Measurements from ENCODE around the gene NPHP4.
"Not testable (repeated sequence)": the region's sequence is repeated elsewhere in the genome, so short reads cannot be mapped to it uniquely, and the experiment has no call there.

Gene NPHP4

DNA sequence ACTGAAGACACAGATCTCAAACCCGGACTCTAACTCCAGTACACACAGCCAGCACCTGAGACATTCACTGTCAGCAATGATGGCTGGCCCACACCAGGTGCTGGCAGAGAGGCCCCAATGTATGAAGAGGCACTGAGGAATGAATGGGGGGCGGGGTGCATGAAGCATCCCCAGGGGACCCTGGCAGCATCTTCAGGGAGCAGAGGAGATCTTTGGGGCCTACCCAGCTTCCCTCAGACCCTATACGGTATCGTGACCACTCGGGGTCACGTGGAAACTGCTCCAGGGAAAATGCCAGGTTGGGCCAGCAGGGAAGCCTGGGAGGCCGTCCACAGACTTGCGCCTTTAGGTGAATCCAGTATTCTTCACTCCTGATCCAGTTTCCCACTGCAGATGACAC, 84.3 kb downstream of the NPHP4 start:
- DNase-seq, result no peak

DNA sequence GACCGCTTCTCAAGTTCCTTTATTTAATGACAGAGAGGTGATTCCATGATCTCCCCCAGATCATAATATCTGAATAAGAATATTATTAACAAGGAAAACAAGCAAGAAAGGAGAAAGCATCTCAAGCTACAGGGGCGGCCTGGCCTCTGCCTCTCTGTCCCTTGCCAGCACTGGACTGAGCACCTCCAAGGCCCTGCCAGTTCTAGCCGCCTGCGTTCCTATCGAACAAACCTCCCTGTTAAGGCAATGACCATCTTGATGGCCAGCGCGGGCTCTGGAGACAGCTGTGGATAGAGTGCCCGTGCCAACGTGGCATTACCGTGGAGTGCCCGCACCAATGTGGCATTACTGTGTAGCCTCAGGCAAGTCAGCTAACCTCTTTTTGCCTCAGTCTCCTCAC, 84.8 kb downstream of the NPHP4 start:
- DNase-seq, result no peak

DNA sequence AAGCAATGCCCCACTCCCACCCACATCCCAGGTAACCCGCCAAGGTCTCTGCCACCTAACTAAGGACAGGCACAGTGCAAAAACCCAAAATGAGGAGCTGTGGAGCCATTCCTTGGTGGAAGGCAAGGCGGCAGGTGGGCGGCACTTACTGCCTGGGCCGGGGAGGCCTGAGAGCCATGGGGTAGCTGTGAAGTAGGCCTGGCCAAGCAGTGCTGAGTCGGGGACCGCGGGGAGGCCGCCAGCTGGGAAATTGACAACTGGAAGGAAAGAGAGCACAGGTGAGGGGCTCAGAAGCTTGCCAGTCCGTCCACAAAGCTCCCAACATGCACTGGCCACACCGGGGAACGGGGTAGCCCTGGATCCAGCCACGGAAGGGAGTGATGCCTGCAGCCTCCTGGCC, 85.3 kb downstream of the NPHP4 start:
- no peak for DNase-seq

DNA sequence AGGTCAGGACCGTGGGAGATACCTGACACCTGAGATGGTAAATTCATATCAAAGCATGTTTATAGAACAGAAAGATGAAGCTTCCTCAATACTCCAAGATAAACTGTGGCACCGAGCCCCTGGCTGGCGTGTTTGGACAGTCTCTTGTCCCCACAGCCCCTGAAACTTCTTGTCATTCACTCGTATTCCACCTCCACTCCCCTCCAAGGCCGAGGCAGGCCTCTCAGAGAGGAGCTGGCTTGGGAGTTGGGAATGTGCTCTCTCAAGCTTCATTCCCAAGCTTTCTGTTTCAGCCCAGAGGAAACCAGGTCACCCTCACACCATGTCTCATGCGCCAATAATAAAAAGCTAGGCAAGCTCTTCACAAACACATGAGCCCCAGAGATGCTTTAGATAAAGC, 86.1 kb downstream of the NPHP4 start:
- DNase-seq, result no peak

DNA sequence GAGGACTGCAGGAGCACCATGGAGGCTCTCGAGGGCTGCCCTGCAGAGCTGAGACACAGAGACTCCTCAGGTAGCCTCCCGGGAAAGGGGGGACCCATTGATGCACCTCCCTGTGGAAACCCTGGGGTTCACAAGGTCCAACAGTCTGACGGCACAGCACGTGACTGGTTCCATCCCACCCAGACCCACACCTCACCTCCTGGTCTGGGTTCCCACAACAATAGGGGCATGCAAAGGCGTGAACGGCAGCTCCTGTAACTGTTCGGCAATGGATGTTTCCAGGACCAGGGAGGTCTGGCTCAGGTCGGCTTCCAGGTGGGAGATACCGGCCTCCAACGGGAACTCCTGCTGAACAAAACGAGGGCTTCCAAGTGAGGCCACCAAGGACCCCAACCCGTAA, 86.8 kb downstream of the NPHP4 start:
- no peak for DNase-seq

DNA sequence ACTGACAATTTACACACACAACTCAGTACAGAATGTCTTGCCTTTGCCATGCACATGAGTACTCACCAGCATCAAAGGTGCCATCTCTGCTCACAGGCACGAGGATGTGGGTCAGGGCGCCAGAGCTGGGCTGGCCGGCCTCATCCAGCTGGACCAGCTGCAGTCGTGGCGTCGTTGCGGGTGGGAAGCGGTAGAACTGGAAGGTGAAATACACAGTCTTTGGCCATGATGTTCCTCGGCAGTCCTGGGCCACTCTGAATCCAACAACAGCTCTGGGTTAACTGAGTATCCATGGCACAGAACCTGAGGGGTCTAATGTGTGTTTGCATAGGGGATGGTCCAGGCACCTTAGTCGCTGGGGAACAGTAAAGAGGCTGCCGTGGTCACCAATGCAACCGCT, 87.7 kb downstream of the NPHP4 start:
- DNase-seq, result no peak

DNA sequence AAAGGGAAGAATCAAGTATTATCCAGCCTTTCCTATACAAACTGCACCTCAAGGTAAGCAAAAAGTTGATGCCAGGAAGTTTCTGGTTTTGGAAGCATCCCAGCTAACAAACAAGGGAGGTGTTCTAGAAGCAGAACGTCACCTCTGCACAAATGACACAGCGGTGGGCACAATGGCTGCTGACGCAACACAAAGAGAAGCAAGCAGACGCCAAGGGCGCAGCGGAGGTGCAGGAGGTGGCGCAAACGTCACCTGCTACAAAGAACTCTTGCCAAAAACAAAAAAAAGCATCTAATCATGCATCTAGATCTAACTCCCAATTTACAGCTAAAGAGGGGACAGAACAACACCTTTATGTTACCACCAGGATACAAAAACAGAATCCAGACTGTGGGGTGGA, 88.5 kb downstream of the NPHP4 start:
- no peak for DNase-seq

DNA sequence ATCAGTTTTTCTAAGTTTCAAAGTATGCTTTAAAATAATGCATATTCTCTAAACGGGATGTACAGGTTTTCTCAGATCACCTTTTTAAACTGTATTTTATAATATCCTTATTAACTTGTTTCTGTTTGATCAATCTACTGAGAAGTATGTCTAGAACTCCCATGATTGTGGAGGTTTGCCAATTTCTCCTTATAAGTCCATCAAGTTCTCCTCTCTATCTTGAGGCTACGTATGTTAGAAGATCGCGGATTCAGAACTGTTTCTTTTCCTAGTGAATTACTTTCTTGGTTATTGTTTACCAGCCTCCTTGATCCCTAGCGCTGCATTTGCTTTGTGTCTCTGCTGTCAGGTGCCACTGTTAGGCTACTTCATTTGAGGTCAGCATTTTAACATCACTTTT, 89.2 kb downstream of the NPHP4 start:
- no peak for DNase-seq

DNA sequence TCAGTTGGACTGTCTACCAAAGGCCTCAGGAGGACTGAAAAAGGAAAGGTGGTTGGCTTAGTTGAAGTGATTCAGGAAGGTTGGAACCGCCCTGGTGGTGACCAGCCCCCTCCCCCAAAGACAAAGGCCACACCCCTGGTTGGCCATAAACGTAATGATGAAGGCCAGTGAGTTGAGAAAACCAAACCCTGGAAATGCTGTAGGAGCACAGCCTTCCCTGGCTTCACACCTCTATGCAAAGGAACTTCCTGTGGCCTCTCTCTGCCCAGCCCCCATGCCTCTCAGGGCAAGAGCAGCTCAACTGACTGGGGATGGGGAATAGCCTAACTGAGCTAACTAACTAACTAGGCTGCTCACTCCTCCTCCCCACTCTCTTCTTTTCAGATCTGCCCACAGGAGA, 90.4 kb downstream of the NPHP4 start:
- DNase-seq, result no peak

DNA sequence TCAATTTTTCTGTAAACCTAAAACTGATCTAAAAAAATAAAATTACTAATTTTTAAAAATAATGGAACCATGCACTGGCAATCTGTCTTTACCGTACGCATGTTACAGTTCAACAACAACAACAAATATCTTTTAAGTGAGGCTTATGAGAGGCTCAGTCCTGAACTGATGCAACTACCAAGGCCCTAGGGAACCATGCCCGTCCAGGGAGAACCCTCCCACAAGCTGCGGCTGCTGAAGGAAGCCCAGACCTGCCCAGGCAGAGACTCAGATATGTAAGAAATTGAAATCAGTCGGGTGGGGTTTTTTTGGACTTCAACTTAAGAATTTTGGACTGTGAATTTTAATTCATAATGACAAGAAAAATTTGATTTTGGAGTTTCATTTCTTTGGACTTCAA, 91.1 kb downstream of the NPHP4 start:
- no peak for DNase-seq

DNA sequence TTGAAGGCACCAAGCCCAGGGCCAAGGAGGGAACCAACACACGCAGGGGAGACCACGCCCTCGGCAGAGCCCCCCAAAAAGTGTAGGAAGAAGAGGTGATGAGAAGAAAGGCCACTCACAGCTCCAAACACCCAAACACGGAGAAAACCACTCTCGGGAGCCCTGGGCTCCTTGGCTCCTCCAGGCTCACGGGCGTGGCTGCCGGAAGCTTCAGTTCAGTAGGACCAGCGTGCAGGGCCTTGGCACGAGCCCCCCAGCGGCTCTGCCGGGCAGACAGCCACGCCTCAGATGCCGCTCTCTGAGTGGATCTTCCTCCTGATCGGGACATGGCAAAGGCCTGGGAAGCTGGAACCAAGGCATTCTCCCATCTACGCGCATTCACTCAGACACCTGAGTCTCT, 94.0 kb downstream of the NPHP4 start:
- no peak for DNase-seq

DNA sequence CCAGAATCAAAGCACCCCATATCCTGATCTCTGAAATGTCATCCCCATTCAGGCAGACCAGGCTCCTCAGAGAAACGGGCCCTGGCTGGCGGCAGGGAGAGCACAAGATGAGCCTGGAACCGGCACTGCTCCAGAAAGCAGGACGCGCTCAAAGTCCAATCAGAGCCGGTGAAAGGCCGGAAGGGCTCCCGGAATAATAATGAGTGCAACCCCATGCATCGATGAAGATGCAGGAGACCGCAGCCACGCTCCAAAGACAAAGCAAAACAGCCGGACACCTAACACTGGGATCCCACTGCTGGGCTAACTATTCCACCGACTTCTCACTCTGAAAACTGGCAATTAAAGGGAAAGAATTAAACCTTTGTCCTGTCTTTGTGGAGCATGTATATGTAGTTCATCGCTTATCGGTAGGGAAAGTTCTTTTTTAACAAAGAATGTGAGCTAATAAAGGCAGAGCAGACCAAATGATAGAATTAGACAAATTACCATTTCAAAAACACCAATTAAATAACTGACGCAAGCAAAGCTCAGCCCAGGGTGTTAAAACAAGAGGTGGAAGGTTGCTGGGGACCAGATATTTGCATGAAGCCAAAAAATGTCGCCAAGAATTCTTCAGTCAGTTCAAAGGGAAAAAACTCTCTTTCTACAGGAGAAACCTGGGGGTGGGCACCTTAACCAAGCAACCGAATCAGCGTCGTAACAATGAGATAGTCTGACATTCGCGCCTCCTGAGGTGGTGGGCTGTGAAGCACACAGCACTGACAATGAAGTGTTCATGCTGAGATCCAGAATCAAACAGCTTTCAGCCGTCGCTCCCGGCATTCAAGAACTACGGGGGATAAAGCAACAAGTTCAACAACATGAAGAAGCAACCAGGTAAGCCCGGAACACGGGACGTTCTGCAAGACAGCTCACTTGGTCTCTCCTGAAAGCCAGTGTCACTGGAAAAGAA, 95.2 kb downstream of the NPHP4 start:
- DNase-seq, result peak; percentile 21

DNA sequence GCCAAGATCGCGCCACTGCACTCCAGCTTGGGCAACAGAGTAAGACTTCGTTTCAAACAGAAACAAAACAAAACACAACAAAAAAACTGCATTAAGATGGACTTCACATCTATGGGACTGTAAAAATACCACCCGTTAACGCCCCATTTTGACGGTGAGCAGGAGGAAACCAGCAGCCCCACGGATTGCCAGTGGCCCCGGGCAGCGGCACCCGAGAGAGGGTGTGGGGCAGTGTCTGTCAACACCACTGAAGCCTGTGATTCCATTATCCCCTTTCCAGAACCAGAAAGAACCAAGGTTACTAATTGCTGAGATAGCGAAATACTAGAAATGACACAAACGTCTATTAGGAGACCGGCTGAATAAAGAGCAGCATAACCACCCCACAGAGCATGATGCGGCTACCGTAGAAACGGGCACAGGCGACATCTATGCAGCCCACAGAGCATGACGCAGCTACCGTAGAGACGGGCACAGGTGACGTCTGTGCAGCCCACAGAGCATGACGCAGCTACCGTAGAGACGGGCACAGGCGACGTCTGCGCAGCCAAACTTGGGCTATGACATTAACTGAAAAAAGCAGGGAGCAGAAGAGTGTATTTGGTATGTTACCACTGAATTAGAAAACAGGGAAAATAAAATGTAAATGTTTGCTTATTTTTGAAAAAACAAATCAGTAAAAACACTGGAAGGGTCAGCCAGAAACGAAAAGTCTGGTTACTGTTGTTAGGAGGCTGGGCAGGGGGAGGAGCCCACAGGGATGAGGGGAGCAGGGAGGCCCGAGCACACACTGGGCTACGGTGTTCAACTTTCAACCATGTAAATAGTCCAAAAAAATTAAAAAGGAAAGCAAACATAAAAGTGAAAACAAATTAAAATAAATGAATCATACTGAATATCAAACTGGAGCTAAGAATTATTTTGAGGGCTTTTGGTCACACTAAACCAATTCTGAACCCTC, 96.5 kb downstream of the NPHP4 start:
- no peak for DNase-seq

DNA sequence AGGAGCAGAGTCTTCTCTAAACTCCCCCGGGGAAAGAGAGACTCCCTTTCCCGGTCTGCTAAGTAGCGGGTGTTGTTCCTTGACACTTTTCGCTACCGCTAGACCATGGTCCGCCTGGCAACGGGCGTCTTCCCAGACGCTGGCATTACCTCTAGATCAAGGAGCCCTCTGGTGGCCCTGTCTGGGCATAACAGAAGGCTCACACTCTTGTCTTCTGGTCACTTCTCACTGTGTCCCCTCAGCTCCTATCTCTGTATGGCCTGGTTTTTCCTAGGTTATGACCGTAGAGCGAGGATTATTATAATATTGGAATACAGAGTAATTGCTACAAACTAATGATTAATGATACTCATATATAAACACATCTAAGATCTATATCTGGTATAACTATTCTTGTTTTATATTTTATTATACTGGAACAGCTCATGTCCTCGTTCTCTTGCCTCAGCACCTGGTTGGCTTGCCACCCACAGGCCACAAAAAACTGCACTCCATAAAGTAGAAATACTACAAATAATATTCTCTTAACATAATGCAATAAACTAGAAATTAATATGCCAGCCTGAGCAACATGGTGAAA, 98.4 kb downstream of the NPHP4 start:
- DNase-seq, result not testable (repeated sequence)

DNA sequence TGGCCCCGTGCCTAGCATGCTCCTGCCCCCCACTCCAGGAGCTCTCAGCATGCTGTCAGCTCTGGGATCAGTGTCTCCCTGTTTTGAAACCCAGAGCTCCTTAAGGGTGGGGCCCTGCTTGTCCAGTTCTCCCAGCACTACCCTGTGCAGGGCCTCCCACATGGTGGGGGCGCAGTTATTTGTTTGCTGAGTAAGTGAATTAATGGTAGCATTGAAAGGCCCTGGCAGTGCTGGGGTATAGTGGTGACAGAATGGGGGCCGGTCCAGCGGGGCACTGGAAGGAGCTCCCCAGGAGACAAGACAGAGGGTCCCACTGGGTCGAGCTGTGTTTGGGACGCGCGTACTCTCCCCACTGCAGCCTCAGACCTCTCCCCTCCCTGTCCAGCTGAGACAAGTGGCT, 99.9 kb downstream of the NPHP4 start:
- no peak for DNase-seq

DNA sequence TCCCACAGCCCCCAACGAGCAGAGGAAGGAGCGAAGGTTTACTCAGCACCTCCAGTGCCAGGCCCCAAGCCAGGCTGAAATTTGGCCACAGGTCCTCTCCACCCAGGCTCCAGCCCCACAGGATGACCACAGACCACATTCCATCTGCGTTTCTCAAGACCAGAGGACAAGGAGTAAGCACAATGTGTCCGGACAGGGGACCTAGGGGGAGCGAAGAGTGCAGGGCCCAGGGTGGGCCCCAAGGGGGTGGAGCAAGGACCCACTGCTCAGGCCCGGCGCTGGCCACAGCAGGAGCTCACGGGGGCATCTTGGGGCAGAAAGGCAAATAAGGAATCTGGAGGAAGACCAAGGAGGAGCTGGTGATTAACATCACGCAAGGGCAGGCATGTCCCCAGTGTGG, 100.5 kb downstream of the NPHP4 start:
- DNase-seq, result no peak

DNA sequence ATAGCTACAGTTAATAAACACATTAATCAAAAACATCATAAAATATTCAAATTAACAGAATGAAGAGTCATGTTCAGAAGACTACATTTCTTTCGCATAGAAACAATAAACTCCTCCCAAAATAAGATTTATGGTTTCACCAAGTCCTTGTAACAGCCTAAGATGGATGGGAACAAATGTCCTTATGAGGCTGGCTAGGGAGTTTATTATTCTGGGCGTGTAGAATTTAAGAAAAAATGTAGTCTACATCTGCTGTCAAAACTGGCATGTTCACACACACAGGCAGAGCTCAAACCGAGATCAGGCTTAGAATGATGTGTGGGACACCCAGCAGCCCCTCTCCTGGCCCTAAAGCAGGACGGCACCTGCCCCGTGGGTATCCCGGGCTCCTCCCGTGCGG, 101.1 kb downstream of the NPHP4 start:
- DNase-seq, result no peak

DNA sequence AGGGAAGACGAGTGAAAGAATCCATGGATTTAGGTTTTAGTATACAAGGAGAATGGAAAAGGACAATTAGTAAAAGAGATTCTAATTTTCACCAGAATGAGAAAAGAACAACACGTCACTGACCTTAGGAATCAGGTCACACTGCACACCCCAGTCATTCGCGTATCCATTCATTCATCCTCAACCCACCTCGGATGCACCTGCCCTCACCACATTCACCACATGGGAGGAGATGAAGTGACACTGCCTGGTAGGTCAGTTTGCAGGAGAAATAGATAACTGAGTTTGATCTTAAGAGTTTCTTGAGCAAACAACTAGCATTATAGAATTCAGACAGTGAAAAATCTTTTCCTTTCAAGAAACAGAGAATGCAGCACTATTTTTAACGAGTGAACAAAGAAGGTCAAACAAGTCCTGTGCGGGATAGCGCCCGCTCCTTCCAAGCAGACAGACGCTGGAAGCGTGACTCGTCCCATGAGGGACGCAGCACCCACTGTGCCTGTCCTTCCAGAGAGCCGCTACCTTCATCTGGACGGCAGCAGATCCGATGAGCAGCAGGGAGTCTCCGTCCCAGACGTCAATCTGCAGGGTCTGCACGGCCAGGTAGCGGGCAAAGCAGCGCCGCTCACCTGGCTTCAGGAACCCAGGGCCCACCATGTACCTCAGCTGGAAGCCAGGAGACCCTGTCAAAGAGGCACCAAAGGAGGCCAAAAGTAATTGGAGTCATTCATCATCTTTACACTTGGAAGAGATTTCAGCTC, 101.7 kb downstream of the NPHP4 start:
- no peak for DNase-seq

DNA sequence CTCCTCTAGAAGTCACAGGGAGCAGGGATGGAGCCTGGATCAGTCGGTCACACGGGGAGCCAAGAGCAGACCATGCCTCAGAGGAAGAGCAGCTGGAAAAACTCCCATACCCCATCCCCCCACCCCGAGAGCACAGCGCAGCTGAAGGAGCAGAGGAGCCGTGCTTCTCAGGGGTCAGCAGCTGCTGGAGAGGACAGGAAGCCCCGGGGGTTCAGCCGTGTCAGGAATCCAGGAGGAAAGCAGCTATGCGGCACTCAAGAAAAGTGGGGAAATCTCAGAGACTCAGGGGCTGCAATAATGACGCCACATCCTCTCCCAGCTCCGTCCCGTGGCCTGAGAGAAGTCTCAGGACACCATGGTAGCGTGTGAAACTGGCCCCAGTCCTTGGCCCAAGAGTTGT, 102.3 kb downstream of the NPHP4 start:
- no peak for DNase-seq

DNA sequence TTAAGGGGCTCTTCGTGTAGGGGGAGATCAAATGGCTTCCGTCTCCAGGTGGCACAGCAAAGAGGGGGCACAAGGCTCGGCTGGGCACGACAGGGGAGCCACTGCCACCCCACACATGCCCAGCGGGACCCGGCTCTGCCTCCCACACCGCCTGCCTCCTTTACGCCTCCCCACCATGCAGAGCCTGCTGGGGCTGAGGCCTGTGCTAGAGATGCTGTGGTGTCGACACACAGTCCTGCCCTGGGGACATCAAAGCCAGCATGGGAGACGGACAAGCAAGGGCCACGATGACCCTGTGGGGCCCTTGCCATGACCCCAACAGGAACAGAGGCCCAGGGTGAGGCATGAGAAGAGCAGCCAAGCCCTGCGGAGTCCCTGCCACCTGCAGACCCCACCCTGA, 102.8 kb downstream of the NPHP4 start:
- no peak for DNase-seq

DNA sequence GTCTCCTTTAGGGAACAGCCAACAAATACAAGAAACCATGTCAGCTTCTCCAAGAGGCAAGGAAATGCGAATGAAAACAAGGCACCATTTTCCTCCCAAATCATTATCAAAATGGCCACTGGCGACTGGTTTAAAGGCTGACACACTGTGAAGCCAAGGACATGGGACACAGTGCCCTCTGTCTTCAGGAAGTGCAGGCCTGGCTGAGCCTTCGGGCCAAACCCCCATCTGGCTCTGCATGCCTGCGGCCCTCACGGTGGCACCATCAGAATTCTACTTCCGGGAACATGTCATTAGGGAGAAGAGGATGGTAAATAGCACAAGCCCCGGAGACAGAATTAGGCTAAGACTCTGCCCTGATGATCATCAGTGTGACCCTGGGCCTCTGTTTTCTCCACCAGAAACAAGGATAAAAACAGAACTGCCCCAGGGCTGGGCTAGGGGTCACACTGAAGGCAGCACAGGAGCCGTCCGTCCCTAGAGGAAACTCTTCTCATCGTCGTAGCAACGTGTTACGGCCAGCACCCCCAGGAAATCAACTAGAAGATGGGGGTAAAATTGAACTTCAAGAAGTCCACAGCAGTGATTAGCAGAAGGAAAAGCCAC, 103.5 kb downstream of the NPHP4 start:
- no peak for DNase-seq

DNA sequence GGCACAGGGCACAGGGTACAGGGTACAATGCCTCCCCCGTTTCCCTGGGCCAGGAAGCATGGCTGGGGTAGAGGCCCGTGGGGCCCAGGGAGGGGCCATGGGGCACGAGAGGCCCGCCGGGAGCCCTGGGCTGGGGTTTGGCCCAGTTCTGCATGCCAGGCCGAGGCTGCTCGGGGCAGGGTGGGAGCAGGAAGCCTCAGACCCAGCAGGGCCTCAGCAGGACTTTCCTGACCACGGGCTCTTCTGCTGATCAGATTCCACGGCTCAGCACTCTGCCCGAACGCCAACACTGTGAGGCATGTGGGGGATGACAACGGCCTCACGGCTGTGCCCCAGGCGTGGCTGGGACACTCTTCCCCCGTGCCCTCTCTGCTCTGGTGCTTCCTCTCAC, 104.3 kb downstream of the NPHP4 start:
- no peak for DNase-seq

All from NCI-H146 (cell line).